Measurements from ENCODE around the gene ABCD1. TPM values are rescaled to one million over a fixed set of nuclear protein-coding genes. Genes with fewer than 3 reads are reported as not detected.

The ABCD1 gene
- total and polyA plus RNA-seq, 4 donors: 4.0 to 10.8 (median 7.6) TPM

DNA sequence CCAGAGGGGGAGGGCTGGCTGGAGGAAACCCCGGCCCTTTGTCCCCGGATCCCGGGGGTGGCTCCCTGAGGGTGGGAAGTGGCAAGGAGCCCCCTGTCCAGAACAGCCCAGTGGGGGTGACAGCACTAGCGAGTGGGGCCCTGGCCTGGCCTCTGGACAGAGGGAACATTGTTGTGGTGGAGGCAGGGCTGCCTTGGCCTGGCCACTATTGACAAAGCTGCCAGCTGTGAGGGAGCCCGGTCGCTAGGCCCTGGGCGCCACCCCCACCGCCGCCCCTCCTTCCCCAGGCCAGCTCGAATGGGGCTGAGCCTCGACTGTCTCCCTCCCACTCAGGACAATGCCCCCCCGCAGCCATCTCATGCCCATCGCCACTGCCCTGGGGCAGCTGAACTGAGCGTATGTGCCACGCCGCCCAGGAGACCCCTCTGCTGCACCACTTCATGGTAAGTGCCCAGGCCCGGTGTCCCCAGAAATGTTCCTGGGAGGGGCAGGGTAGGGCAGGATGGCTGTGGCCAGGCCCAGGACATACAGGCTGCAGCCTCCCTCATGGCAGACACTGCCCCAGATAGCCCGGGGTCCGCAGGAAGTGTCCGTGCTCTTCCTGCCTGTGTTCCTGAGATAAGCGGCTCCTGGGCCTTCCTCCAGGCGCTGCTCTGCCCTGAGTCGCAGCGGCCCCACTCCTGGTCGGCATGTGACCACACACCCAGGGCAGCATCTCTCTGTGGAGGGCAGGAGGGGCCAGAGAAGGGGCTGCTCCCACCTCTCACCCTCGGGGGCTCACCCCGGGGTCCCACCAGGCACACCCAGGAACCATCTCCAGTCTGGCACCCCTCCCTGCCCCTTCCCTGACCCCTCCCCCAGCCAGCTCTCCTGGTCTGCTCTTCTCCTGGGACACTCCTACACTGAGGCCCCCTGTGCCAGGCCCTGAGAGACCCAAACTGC is 40.8 kb downstream of the ABCD1 start:
- DNase-seq (ENCODE audit: low spot score): no peak
- H3K27me3 ChIP-seq (ENCODE audit: control insufficient read depth in 4 of 4, insufficient read depth in 4 of 4, low read length in 3 of 4): no peaks in the 10 kb centered on the region
- H3K9ac ChIP-seq (ENCODE audit: low read depth in 1 of 2, low read length in 2 of 2): no peak overlapping the region
- TF ChIP-seq GABPA (IDR thresholded peaks at IDR 0.05 in 1 of 2, conservative IDR thresholded peaks at IDR 0.05 in 1 of 2) (no peak), ZBTB33 (IDR thresholded peaks at IDR 0.05) (no peak), HNF4A (conservative IDR thresholded peaks at IDR 0.05) (no peak), ATF3 (IDR thresholded peaks at IDR 0.05) (no peak)
- TF ChIP-seq, protein P1, sequence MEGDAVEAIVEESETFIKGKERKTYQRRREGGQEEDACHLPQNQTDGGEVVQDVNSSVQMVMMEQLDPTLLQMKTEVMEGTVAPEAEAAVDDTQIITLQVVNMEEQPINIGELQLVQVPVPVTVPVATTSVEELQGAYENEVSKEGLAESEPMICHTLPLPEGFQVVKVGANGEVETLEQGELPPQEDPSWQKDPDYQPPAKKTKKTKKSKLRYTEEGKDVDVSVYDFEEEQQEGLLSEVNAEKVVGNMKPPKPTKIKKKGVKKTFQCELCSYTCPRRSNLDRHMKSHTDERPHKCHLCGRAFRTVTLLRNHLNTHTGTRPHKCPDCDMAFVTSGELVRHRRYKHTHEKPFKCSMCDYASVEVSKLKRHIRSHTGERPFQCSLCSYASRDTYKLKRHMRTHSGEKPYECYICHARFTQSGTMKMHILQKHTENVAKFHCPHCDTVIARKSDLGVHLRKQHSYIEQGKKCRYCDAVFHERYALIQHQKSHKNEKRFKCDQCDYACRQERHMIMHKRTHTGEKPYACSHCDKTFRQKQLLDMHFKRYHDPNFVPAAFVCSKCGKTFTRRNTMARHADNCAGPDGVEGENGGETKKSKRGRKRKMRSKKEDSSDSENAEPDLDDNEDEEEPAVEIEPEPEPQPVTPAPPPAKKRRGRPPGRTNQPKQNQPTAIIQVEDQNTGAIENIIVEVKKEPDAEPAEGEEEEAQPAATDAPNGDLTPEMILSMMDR (IDR thresholded peaks at IDR 0.05; ENCODE audit: low read depth, low read length, missing input control): no peak
- peaks cover 0 to 7% (median 0%) of the 10 kb centered on the region in 4 donors for H3K4me1 ChIP-seq (ENCODE audit: control insufficient read depth in 4 of 4, insufficient read depth in 4 of 4, low read length in 3 of 4)
- no peak overlapping the region for H3K27ac ChIP-seq (ENCODE audit: low read depth in 1 of 2, low read length in 2 of 2)
- WGBS: 61% methylated on average over 27 of the region's 27 CpGs
- H3K36me3 ChIP-seq (ENCODE audit: control insufficient read depth in 4 of 4, insufficient read depth in 3 of 4, low read depth in 1 of 4, low read length in 3 of 4): no peaks in the 10 kb centered on the region
- no peaks in the 10 kb centered on the region for H3K9me3 ChIP-seq (ENCODE audit: control insufficient read depth in 4 of 4, low read length in 3 of 4)
- no peak overlapping the region for H3K4me3 ChIP-seq (ENCODE audit: low read depth in 1 of 3, low read length in 3 of 3)

- no peak overlapping the region for H3K27ac ChIP-seq (ENCODE audit: low read depth in 1 of 2, low read length in 2 of 2)
- TF ChIP-seq FOXA1 (IDR thresholded peaks at IDR 0.05) (no peak), NR2F2 (IDR thresholded peaks at IDR 0.05) (no peak), RAD21 (IDR thresholded peaks at IDR 0.05) (no peak), GABPA (IDR thresholded peaks at IDR 0.05 in 1 of 2, conservative IDR thresholded peaks at IDR 0.05 in 1 of 2) (no peak), RXRA (IDR thresholded peaks at IDR 0.05) (no peak), FOXA2 (IDR thresholded peaks at IDR 0.05) (no peak)
- TF ChIP-seq, protein P2, sequence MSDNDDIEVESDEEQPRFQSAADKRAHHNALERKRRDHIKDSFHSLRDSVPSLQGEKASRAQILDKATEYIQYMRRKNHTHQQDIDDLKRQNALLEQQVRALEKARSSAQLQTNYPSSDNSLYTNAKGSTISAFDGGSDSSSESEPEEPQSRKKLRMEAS (IDR thresholded peaks at IDR 0.05): no peak
- no peak overlapping the region for H3K9ac ChIP-seq (ENCODE audit: low read depth in 1 of 2, low read length in 2 of 2)
- H3K27me3 ChIP-seq (ENCODE audit: control insufficient read depth in 4 of 4, insufficient read depth in 4 of 4, low read length in 3 of 4): no peaks in the 10 kb centered on the region
- no peaks in the 10 kb centered on the region for H3K9me3 ChIP-seq (ENCODE audit: control insufficient read depth in 4 of 4, low read length in 3 of 4)
- H3K4me3 ChIP-seq (ENCODE audit: low read depth in 1 of 3, low read length in 3 of 3): no peak overlapping the region
- 56% methylated on average over 21 of the region's 21 CpGs for WGBS
- H3K36me3 ChIP-seq (ENCODE audit: control insufficient read depth in 4 of 4, insufficient read depth in 3 of 4, low read depth in 1 of 4, low read length in 3 of 4): no peaks in the 10 kb centered on the region
- peaks cover 0 to 7% (median 0%) of the 10 kb centered on the region in 4 donors for H3K4me1 ChIP-seq (ENCODE audit: control insufficient read depth in 4 of 4, insufficient read depth in 4 of 4, low read length in 3 of 4)
- no peak for DNase-seq (ENCODE audit: low spot score)
Observed at GRCh38 chrX:153766098-153766817, 41.6 kb downstream of the ABCD1 start.

All from liver (tissue), 9 donors.